ENCODE measurements around the gene RFX2. TPM values are rescaled to one million over a fixed set of nuclear protein-coding genes. Genes with fewer than 3 reads are reported as not detected.

RFX2 gene
- total RNA-seq, 1 donor from 2014 or later: 2.4 TPM

GRCh38 chr19:6101991-6102390, 8.3 kb downstream of the RFX2 start:
- Histone ChIP-seq H3K27me3 (ENCODE audit: control insufficient read depth, insufficient read depth, low read length) (no peaks in the 10 kb centered on the region), H3K36me3 (ENCODE audit: control insufficient read depth, insufficient read depth, low read length) (no peaks in the 10 kb centered on the region), H3K4me3 (ENCODE audit: low read depth, low read length) (no peak overlapping the region)
- no peak for TF ChIP-seq CTCF (IDR thresholded peaks at IDR 0.05; ENCODE audit: insufficient read depth, low read length, severe bottlenecking)
- DNase-seq (ENCODE audit: low read depth) (no peak), FAIRE-seq (no peak)

- FAIRE-seq (no peak), DNase-seq (ENCODE audit: low read depth) (no peak)
- Histone ChIP-seq H3K4me3 (ENCODE audit: low read depth, low read length) (no peak overlapping the region), H3K36me3 (ENCODE audit: control insufficient read depth, insufficient read depth, low read length) (no peaks in the 10 kb centered on the region), H3K27me3 (ENCODE audit: control insufficient read depth, insufficient read depth, low read length) (no peaks in the 10 kb centered on the region)
- TF ChIP-seq CTCF (IDR thresholded peaks at IDR 0.05; ENCODE audit: insufficient read depth, low read length, severe bottlenecking): no peak
Measured at GRCh38 chr19:6101291-6101825, 8.9 kb downstream of the RFX2 start.

- H3K36me3 ChIP-seq (ENCODE audit: control insufficient read depth, insufficient read depth, low read length): no peaks in the 10 kb centered on the region
- no peak for TF ChIP-seq CTCF (IDR thresholded peaks at IDR 0.05; ENCODE audit: insufficient read depth, low read length, severe bottlenecking)
- no peak overlapping the region for H3K4me3 ChIP-seq (ENCODE audit: low read depth, low read length)
- no peaks in the 10 kb centered on the region for H3K27me3 ChIP-seq (ENCODE audit: control insufficient read depth, insufficient read depth, low read length)
- no peak for FAIRE-seq
- no peak for DNase-seq (ENCODE audit: low read depth)
Measured at GRCh38 chr19:6100284-6100915, 9.9 kb downstream of the RFX2 start.

GRCh38 chr19:6099599-6099998, 10.7 kb downstream of the RFX2 start:
- DNase-seq (ENCODE audit: low read depth) (no peak), FAIRE-seq (no peak)
- Histone ChIP-seq H3K4me3 (ENCODE audit: low read depth, low read length) (no peak overlapping the region), H3K27me3 (ENCODE audit: control insufficient read depth, insufficient read depth, low read length) (no peaks in the 10 kb centered on the region), H3K36me3 (ENCODE audit: control insufficient read depth, insufficient read depth, low read length) (no peaks in the 10 kb centered on the region)
- TF ChIP-seq CTCF (IDR thresholded peaks at IDR 0.05; ENCODE audit: insufficient read depth, low read length, severe bottlenecking): no peak

- Histone ChIP-seq H3K4me3 (ENCODE audit: low read depth, low read length) (no peak overlapping the region), H3K27me3 (ENCODE audit: control insufficient read depth, insufficient read depth, low read length) (no peaks in the 10 kb centered on the region), H3K36me3 (ENCODE audit: control insufficient read depth, insufficient read depth, low read length) (no peaks in the 10 kb centered on the region)
- FAIRE-seq (no peak), DNase-seq (ENCODE audit: low read depth) (no peak)
- no peak for TF ChIP-seq CTCF (IDR thresholded peaks at IDR 0.05; ENCODE audit: insufficient read depth, low read length, severe bottlenecking)
Measured at GRCh38 chr19:6099033-6099432, 11.3 kb downstream of the RFX2 start.

- DNase-seq (ENCODE audit: low read depth) (no peak), FAIRE-seq (no peak)
- Histone ChIP-seq H3K36me3 (ENCODE audit: control insufficient read depth, insufficient read depth, low read length) (no peaks in the 10 kb centered on the region), H3K27me3 (ENCODE audit: control insufficient read depth, insufficient read depth, low read length) (no peaks in the 10 kb centered on the region), H3K4me3 (ENCODE audit: low read depth, low read length) (no peak overlapping the region)
- no peak for TF ChIP-seq CTCF (IDR thresholded peaks at IDR 0.05; ENCODE audit: insufficient read depth, low read length, severe bottlenecking)
Measured at GRCh38 chr19:6098574-6098973, 11.7 kb downstream of the RFX2 start.

Measured in bronchial epithelial cell (primary cell).